NCI-H1092 (cell line): ENCODE measurements around the gene CGB5.

Experiments
- DNase-seq: peaks from one replicate; lab custom pipeline; 2025; lab: John Stamatoyannopoulos, UW

CGB5 gene

GRCh38 chr19:49057636-49058234 lies 14.1 kb downstream of the CGB5 start, which contains the start of gene CGB7:
Gene CGB7, minus strand, starts transcription at chr19:49057749. Its CDS starts 2,374 bp downstream, at chr19:49055375.
- no peak for DNase-seq

GRCh38 chr19:49058562-49058961 lies 14.9 kb downstream of the CGB5 start:
- no peak for DNase-seq

GRCh38 chr19:49059053-49059452 lies 15.4 kb downstream of the CGB5 start:
- no peak for DNase-seq

- DNase-seq = no peak
These were observed 17.4 kb downstream of the CGB5 start for GRCh38 chr19:49061000-49061399.

GRCh38 chr19:49061445-49061844 lies 17.8 kb downstream of the CGB5 start:
- no peak for DNase-seq

GRCh38 chr19:49064029-49064629 lies 20.5 kb downstream of the CGB5 start:
- no peak for DNase-seq

GRCh38 chr19:49064768-49065611 lies 21.3 kb downstream of the CGB5 start, which contains the start of gene NTF4:
Gene NTF4, minus strand, starts transcription at chr19:49064818. Its CDS starts 2,821 bp downstream, at chr19:49061997.
- DNase-seq = no peak

GRCh38 chr19:49065905-49066512 lies 22.4 kb downstream of the CGB5 start:
- no peak for DNase-seq

GRCh38 chr19:49067554-49067953 lies 23.9 kb downstream of the CGB5 start:
- no peak for DNase-seq

GRCh38 chr19:49069026-49069425 lies 25.4 kb downstream of the CGB5 start:
- no peak for DNase-seq

GRCh38 chr19:49070416-49070815 lies 26.8 kb downstream of the CGB5 start:
- no peak for DNase-seq

GRCh38 chr19:49071860-49072547 lies 28.4 kb downstream of the CGB5 start:
- DNase-seq = no peak

- DNase-seq = no peak
These were observed 30.1 kb downstream of the CGB5 start for GRCh38 chr19:49073514-49074378.

GRCh38 chr19:49074869-49075268 lies 31.2 kb downstream of the CGB5 start:
- DNase-seq = peak; percentile 20

- no peak for DNase-seq
These were observed 36.7 kb downstream of the CGB5 start for GRCh38 chr19:49080392-49080791.

- no peak for DNase-seq
These were observed 37.6 kb downstream of the CGB5 start for GRCh38 chr19:49081273-49081672.

- DNase-seq = no peak
These were observed 40.8 kb downstream of the CGB5 start for GRCh38 chr19:49084206-49085019.

- peak; percentile 97 for DNase-seq
These were observed 41.6 kb downstream of the CGB5 start, which contains the start of gene SNRNP70 for GRCh38 chr19:49085020-49085867. Gene SNRNP70, plus strand, starts transcription at chr19:49085451. Its CDS starts 964 bp downstream, at chr19:49086415.

GRCh38 chr19:49085868-49086232 lies 42.2 kb downstream of the CGB5 start:
- no peak for DNase-seq
